GM12864 (cell line): ENCODE data around the gene HBD.

Source experiments
- DNase-seq: peaks from one replicate; pipeline ENCODE4 v3.0.0-alpha.2; 2011; ENCODE audit warnings: low read depth
- H3K4me3 ChIP-seq: 2 replicates; pipeline ENCODE4 v1.5.1; 2011; ENCODE audit warnings: mild to moderate bottlenecking, low read depth, low read length, control low read depth
- CTCF ChIP-seq: IDR thresholded peaks from 2 replicates; pipeline ENCODE4 v1.5.1; 2011; ENCODE audit warnings: low read depth, mild to moderate bottlenecking, moderate library complexity, low read length, control low read depth, inconsistent platforms; ENCODE audit errors: missing control alignments

Gene HBD

DNA sequence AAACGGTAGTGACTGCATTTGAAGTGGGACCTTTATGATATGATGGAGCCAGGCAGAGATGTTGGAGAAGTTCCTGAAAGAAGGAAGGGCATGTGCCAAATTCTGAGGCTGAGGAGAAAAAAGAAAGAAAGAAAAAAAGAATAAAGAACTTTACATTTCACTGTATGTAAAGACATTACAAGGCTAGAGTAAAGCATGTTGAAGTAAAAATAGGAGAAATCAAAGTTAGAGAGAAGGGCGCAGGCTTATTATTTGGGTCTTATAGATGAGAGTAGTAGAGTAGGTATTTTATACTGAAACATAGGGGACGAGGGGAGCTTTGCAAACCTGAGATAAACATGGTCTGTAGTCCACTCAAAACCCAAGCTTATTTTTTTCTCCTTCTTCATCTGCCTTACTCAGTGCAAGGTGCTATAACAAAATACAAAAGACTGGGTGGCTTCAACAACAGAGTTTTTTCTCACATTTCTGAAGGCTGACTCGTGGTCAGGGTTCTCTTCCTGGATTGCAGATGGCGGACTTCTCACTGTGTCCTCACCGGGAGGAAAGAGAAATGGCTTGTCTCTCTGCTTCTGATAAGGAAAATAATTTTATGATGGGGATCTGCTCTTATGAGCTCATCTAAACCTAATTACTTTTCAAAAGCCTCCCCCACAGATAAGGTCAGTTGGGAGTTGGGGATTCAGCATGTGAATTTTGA lies 12.6 kb upstream of the HBD start:
- TF ChIP-seq CTCF: no peak
- H3K4me3 ChIP-seq: no peak overlapping the region
- no peak for DNase-seq

DNA sequence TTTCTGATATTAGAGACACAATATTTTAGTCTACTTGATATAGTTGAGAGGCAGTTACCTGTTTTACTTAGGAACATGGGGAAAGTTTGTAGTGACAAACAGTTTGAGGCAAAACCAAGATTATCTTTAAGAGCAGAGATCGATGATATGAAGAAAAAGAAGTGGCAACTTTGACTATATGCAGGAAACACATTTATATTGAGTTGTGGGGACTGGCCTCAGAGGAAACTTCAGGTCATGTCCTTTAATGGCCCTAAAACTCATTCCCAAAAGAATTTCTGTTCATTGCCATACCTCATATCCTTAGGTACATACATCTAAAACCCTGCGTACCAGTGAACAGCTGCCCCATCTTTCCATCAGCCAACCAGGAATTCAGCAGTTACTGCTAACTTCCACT lies 10.9 kb upstream of the HBD start:
- no peak overlapping the region for H3K4me3 ChIP-seq
- no peak for TF ChIP-seq CTCF
- DNase-seq: no peak

- H3K4me3 ChIP-seq: no peak overlapping the region
- DNase-seq: no peak
- TF ChIP-seq CTCF: no peak
Measured at GRCh38 chr11:5243816-5244180, 9.5 kb upstream of the HBD start.

DNA sequence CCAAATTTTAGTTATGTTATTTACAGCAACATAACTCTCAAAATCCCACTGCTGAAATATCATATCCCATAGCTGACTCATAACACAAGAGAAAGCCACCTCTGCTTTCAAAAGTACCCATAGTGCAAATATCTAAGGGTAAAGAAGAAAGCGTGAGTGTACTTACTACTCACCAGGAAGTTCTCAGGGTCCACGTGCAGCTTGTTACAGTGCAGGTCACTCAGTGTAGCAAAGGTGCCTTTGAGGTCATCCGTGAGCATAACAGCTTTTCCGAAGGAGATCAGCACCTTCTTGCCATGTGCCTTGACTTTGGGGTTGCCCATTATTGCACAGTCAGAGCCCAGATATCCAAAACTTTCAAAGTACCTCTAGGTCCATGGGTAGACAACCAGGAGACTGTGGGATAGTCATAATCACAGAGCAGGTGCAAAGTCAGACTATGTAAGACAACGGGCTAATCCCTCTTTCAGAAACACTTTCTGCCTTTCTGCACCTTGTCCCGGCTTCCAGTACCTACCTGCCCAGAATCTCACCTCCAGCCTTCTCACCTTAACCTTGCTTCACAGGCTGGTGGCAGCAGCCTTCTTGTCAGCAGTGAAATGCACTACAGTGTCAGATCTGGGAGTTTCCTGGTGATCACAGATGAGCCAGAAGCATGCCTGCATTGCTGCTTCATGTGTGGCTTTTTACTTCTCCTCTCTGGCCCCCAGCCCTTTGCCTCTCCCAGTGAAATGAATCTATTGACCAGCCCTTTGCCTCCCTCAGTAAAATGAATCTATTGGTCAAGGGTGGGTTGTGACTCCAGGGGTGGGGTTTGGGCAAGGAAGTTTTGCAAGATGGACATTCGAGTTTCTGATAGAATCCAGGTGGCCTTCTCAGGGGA lies 8.9 kb upstream of the HBD start:
- DNase-seq: no peak
- H3K4me3 ChIP-seq: no peak overlapping the region
- TF ChIP-seq CTCF: no peak

GRCh38 chr11:5242208-5242607 lies 7.9 kb upstream of the HBD start:
- no peak for TF ChIP-seq CTCF
- no peak for DNase-seq
- H3K4me3 ChIP-seq: no peak overlapping the region

DNA sequence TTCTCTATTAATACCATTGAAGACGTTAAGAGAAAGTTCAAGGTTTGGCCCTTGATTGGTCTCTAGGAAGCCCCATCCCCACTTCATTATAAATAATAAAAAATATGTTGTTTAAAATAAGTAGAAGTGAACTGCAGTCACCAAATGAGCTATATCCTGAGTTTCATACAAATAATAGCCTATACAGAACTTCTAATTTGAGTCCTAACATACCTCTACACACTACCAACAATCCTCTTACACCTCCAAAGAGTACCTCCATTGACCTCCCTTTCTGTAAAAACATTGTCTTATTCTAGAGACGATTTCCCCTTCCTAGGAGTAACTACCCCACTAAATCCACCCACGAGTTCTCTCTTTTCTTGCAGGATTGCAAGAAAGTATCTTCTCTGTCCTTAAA lies 7.2 kb upstream of the HBD start:
- no peak for TF ChIP-seq CTCF
- H3K4me3 ChIP-seq: no peak overlapping the region
- no peak for DNase-seq
